GM12892 (cell line): Measurements from ENCODE around the gene PRAMEF5.
"Not testable (repeated sequence)": the region's sequence is repeated elsewhere in the genome, so short reads cannot be mapped to it uniquely, and the experiment has no call there.

Experiments used
- POLR2A ChIP-seq: IDR thresholded peaks from 2 replicates; pipeline ENCODE4 v1.6.1; 2011; ENCODE audit warnings: low read depth, low read length, control low read depth
- POLR2AphosphoS5 ChIP-seq: IDR thresholded peaks from 2 replicates; pipeline ENCODE4 v1.6.1; 2011; ENCODE audit warnings: low read depth, low read length, control low read depth
- TAF1 ChIP-seq: IDR thresholded peaks from 2 replicates; pipeline ENCODE4 v1.6.1; 2011; ENCODE audit warnings: low read depth, mild to moderate bottlenecking, control low read depth, low read length, borderline replicate concordance

- TF ChIP-seq POLR2AphosphoS5, TAF1, POLR2A: not testable (repeated sequence)
Observed at GRCh38 chr1:13265124-13265523, 11.1 kb downstream of the PRAMEF5 start.
